ENCODE measurements around the gene LYPD6B.

The LYPD6B gene

DNA sequence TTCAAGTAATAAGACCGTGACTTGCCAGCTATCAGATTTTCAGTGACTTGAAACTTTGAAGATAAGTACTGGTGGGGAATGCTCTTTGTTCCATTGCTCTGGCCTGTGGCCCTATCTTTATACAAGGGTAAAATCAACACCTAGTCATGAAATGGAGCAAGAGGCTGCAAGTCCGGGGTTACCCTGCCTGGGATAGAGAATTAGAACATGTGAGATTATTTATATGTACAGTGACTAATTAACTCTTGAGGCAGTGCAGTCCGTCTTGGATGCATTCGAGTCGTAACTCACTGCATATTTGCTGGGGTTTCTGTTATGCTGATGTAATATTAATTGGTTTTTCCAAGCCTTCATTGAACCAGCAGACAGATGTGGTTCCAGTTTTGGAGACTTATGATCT lies 186.0 kb downstream of the LYPD6B start:
- Histone ChIP-seq H3K9ac (ENCODE audit: low read length) (no peak overlapping the region), H3K79me2 (ENCODE audit: insufficient read depth, low read length) (no peaks in the 10 kb centered on the region), H3K9me2 (replicated peaks; ENCODE audit: insufficient read depth, low read length) (no peaks in the 10 kb centered on the region), H3K4me3 (ENCODE audit: insufficient read depth, low read length, poor library complexity, severe bottlenecking) (no peak overlapping the region), H3F3A (ENCODE audit: insufficient read depth) (no peaks in the 10 kb centered on the region), H3K27me3 (ENCODE audit: low read length) (no peaks in the 10 kb centered on the region), H3K9me3 (ENCODE audit: insufficient read depth, low read length) (no peaks in the 10 kb centered on the region), H3K4me2 (ENCODE audit: low read depth, low read length, poor library complexity, severe bottlenecking) (no peak overlapping the region), H2AFZ (ENCODE audit: low read depth, low read length, severe bottlenecking) (no peak overlapping the region), H3K27ac (ENCODE audit: low read depth, low read length) (no peak overlapping the region), H3K36me3 (ENCODE audit: low read length) (no peaks in the 10 kb centered on the region), H4K20me1 (ENCODE audit: low read depth, low read length) (no peaks in the 10 kb centered on the region)
- TF ChIP-seq, protein P1, sequence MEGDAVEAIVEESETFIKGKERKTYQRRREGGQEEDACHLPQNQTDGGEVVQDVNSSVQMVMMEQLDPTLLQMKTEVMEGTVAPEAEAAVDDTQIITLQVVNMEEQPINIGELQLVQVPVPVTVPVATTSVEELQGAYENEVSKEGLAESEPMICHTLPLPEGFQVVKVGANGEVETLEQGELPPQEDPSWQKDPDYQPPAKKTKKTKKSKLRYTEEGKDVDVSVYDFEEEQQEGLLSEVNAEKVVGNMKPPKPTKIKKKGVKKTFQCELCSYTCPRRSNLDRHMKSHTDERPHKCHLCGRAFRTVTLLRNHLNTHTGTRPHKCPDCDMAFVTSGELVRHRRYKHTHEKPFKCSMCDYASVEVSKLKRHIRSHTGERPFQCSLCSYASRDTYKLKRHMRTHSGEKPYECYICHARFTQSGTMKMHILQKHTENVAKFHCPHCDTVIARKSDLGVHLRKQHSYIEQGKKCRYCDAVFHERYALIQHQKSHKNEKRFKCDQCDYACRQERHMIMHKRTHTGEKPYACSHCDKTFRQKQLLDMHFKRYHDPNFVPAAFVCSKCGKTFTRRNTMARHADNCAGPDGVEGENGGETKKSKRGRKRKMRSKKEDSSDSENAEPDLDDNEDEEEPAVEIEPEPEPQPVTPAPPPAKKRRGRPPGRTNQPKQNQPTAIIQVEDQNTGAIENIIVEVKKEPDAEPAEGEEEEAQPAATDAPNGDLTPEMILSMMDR (IDR thresholded peaks at IDR 0.05; ENCODE audit: insufficient read depth, low read length, poor library complexity, severe bottlenecking), result no peak
- no peak for TF ChIP-seq EZH2phosphoT487 (conservative IDR thresholded peaks at IDR 0.05; ENCODE audit: low read length)

DNA sequence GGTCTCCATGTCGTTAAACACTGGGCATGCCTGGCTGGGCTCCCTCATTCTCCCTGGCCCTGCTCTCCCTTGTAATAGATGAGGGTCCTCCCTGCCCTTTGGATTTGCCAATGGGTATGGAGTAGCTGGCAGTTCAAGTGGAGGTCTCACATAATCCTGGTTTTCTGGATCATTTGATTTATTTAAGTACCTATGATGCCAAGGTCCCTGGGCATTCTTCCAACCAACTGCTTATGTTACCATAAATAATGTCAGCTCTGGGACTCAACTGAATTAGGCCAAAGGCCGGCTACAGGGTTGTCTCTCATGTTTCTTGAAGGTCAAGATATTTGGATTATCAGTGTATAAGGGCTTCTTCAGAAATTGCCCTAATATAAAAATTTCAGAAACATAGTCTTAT lies 186.9 kb downstream of the LYPD6B start:
- no peaks in the 10 kb centered on the region for H3K9me2 ChIP-seq (replicated peaks; ENCODE audit: insufficient read depth, low read length)
- H3K27me3 ChIP-seq (ENCODE audit: low read length), result no peaks in the 10 kb centered on the region
- TF ChIP-seq, protein P1 (IDR thresholded peaks at IDR 0.05; ENCODE audit: insufficient read depth, low read length, poor library complexity, severe bottlenecking), result no peak
- no peak for TF ChIP-seq EZH2phosphoT487 (conservative IDR thresholded peaks at IDR 0.05; ENCODE audit: low read length)
- no peaks in the 10 kb centered on the region for H3K79me2 ChIP-seq (ENCODE audit: insufficient read depth, low read length)
- no peak overlapping the region for H3K4me3 ChIP-seq (ENCODE audit: insufficient read depth, low read length, poor library complexity, severe bottlenecking)
- H3K27ac ChIP-seq (ENCODE audit: low read depth, low read length), result no peak overlapping the region
- H3F3A ChIP-seq (ENCODE audit: insufficient read depth), result no peaks in the 10 kb centered on the region
- no peak overlapping the region for H3K9ac ChIP-seq (ENCODE audit: low read length)
- H3K4me2 ChIP-seq (ENCODE audit: low read depth, low read length, poor library complexity, severe bottlenecking), result no peak overlapping the region
- no peak overlapping the region for H2AFZ ChIP-seq (ENCODE audit: low read depth, low read length, severe bottlenecking)
- no peaks in the 10 kb centered on the region for H3K36me3 ChIP-seq (ENCODE audit: low read length)
- no peaks in the 10 kb centered on the region for H3K9me3 ChIP-seq (ENCODE audit: insufficient read depth, low read length)
- H4K20me1 ChIP-seq (ENCODE audit: low read depth, low read length), result no peaks in the 10 kb centered on the region

DNA sequence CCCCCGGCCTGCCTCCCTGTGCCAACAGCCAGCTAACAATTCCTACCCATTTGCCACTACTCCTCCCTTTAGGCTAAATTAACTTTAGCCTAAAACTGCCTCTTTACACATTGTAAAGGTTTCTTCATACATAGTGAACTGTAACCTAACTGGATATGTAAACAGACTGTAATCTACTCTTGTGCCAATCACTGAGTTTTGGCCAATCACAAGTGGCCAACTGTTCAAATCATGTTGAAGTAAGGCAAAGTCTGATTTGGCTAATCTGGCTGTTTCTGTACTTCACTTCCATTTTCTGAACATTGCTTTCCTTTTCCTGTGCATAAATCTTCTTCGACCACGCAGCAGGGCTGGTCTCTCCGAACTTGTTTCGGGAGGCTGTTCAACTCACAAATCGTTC lies 188.3 kb downstream of the LYPD6B start:
- H3K4me2 ChIP-seq (ENCODE audit: low read depth, low read length, poor library complexity, severe bottlenecking), result no peak overlapping the region
- H3K27ac ChIP-seq (ENCODE audit: low read depth, low read length), result no peak overlapping the region
- H3K36me3 ChIP-seq (ENCODE audit: low read length), result no peaks in the 10 kb centered on the region
- H3K27me3 ChIP-seq (ENCODE audit: low read length), result no peaks in the 10 kb centered on the region
- no peaks in the 10 kb centered on the region for H3K79me2 ChIP-seq (ENCODE audit: insufficient read depth, low read length)
- no peak overlapping the region for H3K9ac ChIP-seq (ENCODE audit: low read length)
- H4K20me1 ChIP-seq (ENCODE audit: low read depth, low read length), result no peaks in the 10 kb centered on the region
- no peak overlapping the region for H3K4me3 ChIP-seq (ENCODE audit: insufficient read depth, low read length, poor library complexity, severe bottlenecking)
- H2AFZ ChIP-seq (ENCODE audit: low read depth, low read length, severe bottlenecking), result no peak overlapping the region
- no peaks in the 10 kb centered on the region for H3K9me2 ChIP-seq (replicated peaks; ENCODE audit: insufficient read depth, low read length)
- no peaks in the 10 kb centered on the region for H3F3A ChIP-seq (ENCODE audit: insufficient read depth)
- H3K9me3 ChIP-seq (ENCODE audit: insufficient read depth, low read length), result no peaks in the 10 kb centered on the region; the same call in 1 of the 2 replicates
- TF ChIP-seq, protein P1 (IDR thresholded peaks at IDR 0.05; ENCODE audit: insufficient read depth, low read length, poor library complexity, severe bottlenecking), result no peak
- TF ChIP-seq EZH2phosphoT487 (conservative IDR thresholded peaks at IDR 0.05; ENCODE audit: low read length), result no peak
